Measurements from ENCODE around the gene OPN1MW3. TPM values are rescaled to one million over a fixed set of nuclear protein-coding genes. Genes with fewer than 3 reads are reported as not detected.
"Not testable (repeated sequence)": the region's sequence is repeated elsewhere in the genome, so short reads cannot be mapped to it uniquely, and the experiment has no call there.

OPN1MW3 gene
- total RNA-seq, 1 donor from 2014 or later: not detected

GRCh38 chrX:154295664-154296310 lies 38.4 kb downstream of the OPN1MW3 start, which contains the start of gene TKTL1:
TKTL1 (plus strand) TSS chrX:154295795; CDS start chrX:154295860, 65 bp downstream.
- no peak for DNase-seq (ENCODE audit: low read depth in 2 of 2)

GRCh38 chrX:154296731-154297130 lies 39.3 kb downstream of the OPN1MW3 start:
- no peak for DNase-seq (ENCODE audit: low read depth in 2 of 2)

- DNase-seq (ENCODE audit: low read depth in 2 of 2): no peak
Observed at GRCh38 chrX:154298312-154298711, 40.9 kb downstream of the OPN1MW3 start.

GRCh38 chrX:154300816-154301215 lies 43.4 kb downstream of the OPN1MW3 start:
- no peak for DNase-seq (ENCODE audit: low read depth in 2 of 2)

GRCh38 chrX:154302998-154303397 lies 45.6 kb downstream of the OPN1MW3 start:
- DNase-seq (ENCODE audit: low read depth in 2 of 2): not testable (repeated sequence)

GRCh38 chrX:154303476-154303875 lies 46.1 kb downstream of the OPN1MW3 start:
- DNase-seq (ENCODE audit: low read depth in 2 of 2): no peak

- DNase-seq (ENCODE audit: low read depth in 2 of 2): no peak
Observed at GRCh38 chrX:154304846-154305245, 47.5 kb downstream of the OPN1MW3 start.

GRCh38 chrX:154305541-154306205 lies 48.3 kb downstream of the OPN1MW3 start:
- no peak for DNase-seq (ENCODE audit: low read depth in 2 of 2)

GRCh38 chrX:154307202-154307601 lies 49.8 kb downstream of the OPN1MW3 start:
- DNase-seq (ENCODE audit: low read depth in 2 of 2): no peak

- peak; percentile 30 to 49 for DNase-seq (ENCODE audit: low read depth in 2 of 2)
Observed at GRCh38 chrX:154308108-154308946, 50.9 kb downstream of the OPN1MW3 start.

GRCh38 chrX:154309041-154309775 lies 51.8 kb downstream of the OPN1MW3 start:
- DNase-seq (ENCODE audit: low read depth in 2 of 2): no peak

GRCh38 chrX:154310616-154311536 lies 53.5 kb downstream of the OPN1MW3 start:
- DNase-seq (ENCODE audit: low read depth in 2 of 2): no peak

GRCh38 chrX:154312116-154312515 lies 54.7 kb downstream of the OPN1MW3 start:
- no peak for DNase-seq (ENCODE audit: low read depth in 2 of 2)

GRCh38 chrX:154313147-154313546 lies 55.8 kb downstream of the OPN1MW3 start:
- no peak for DNase-seq (ENCODE audit: low read depth in 2 of 2)

- DNase-seq (ENCODE audit: low read depth in 2 of 2): no peak
Observed at GRCh38 chrX:154315416-154315815, 58.0 kb downstream of the OPN1MW3 start.

- DNase-seq (ENCODE audit: low read depth in 2 of 2): peak in 1 of 2 donors; percentile 33
Observed at GRCh38 chrX:154317391-154317995, 60.1 kb downstream of the OPN1MW3 start.

- no peak for DNase-seq (ENCODE audit: low read depth in 2 of 2)
Observed at GRCh38 chrX:154320406-154320805, 63.0 kb downstream of the OPN1MW3 start.
